SK-N-SH (cell line): Measurements from ENCODE around the gene OLFM2.

Experiments used
- CTCF ChIP-seq: fragments of 200-600 bp; sonication (generic); IDR thresholded peaks from 2 replicates; pipeline ENCODE4 v1.6.1; 2017; ENCODE audit warnings: antibody characterized with exemption, mild to moderate bottlenecking, moderate library complexity
- MAX ChIP-seq: IDR thresholded peaks from 2 replicates; pipeline ENCODE4 v1.4.0; 2012; ENCODE audit warnings: low read depth
- MXI1 ChIP-seq: IDR thresholded peaks from 2 replicates; pipeline ENCODE4 v1.6.1; 2012; ENCODE audit warnings: mild to moderate bottlenecking, low read depth, low read length, improper control_type of control experiment
- NRF1 ChIP-seq: IDR thresholded peaks from 2 replicates; pipeline ENCODE4 v1.6.1; 2012; ENCODE audit warnings: low read depth, mild to moderate bottlenecking, low read length
- PBX3 ChIP-seq: IDR thresholded peaks from 2 replicates; pipeline ENCODE4; 2012
- POLR2AphosphoS5 ChIP-seq: IDR thresholded peaks from 2 replicates; pipeline ENCODE4 v1.6.1; 2012; ENCODE audit warnings: low read depth, low read length
- SIN3A ChIP-seq: IDR thresholded peaks from 2 replicates; pipeline ENCODE4 v1.6.1; 2012; ENCODE audit warnings: low read depth, mild to moderate bottlenecking, low read length, moderate library complexity, borderline replicate concordance
- USF1 ChIP-seq: IDR thresholded peaks from 2 replicates; pipeline ENCODE4 v1.4.0; 2012; ENCODE audit warnings: low read depth, borderline replicate concordance
- YY1 ChIP-seq: IDR thresholded peaks from 2 replicates; pipeline ENCODE4 v1.4.0; 2012; ENCODE audit warnings: low read depth, mild to moderate bottlenecking

- no peak for TF ChIP-seq CTCF
- TF ChIP-seq PBX3: no peak
- TF ChIP-seq USF1: no peak
- TF ChIP-seq MXI1: no peak
- TF ChIP-seq MAX: peak; percentile 73
- TF ChIP-seq NRF1: no peak
- TF ChIP-seq POLR2AphosphoS5: no peak
- TF ChIP-seq SIN3A: no peak
- no peak for TF ChIP-seq YY1
Observed at GRCh38 chr19:9913237-9914000, 22.9 kb downstream of the OLFM2 start.
